ENCODE data around the gene P3H2.
"Not testable (repeated sequence)": the region's sequence is repeated elsewhere in the genome, so short reads cannot be mapped to it uniquely, and the experiment has no call there.

The P3H2 gene

DNA sequence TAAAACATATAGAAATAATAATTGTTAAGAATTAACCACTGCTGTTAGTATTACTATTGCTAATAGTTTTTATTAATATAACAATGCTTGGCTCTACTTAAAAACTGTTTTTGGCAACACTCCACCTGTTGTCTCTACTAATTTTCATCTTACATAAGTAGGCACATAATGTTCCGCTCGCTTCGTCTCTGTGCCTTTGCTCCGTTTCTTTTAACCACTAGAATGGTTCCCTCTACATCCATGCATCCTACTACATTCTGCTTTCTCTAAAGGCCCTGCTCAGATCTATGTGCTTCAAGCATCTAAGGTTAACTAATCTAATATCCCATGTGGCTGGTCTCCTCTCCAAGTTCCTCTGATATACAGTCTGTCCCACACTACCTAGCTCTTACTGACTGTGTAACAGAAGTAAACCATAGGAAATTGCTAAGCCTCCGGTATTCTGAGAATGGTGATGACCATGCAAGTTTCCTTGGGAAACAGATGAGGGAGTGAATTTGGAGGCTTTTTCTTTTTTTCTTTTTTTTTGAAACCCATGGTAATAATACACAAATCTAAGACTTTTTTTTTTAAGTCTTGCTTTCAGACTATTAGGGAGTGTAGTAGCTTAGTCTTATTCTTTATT lies 138.3 kb downstream of the P3H2 start:
- DNase-seq (ENCODE audit: low spot score), result no peak

- no peak for DNase-seq (ENCODE audit: low spot score)
Observed at GRCh38 chr3:189981668-189982067, 139.0 kb downstream of the P3H2 start.

- DNase-seq (ENCODE audit: low spot score), result no peak
Observed at GRCh38 chr3:189978753-189979152, 141.9 kb downstream of the P3H2 start.

DNA sequence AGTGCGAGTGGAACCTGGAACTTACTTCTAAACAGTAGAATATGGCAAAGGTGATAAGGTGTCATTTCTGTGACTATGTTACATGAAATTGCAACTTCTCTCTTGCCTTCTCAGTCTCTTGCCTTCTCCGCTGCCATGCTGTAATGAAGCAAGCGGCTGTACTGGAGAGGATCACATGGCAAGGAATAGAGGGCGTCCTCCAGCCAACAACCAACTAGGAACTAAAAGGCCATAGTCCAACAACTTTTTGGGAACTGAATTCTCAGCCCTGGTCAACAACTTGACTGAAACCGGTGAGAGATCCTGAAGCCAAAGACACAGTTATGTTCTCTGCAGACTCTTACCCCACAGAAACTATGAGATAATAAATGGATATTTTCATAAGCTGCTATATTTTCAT lies 143.5 kb downstream of the P3H2 start:
- no peak for DNase-seq (ENCODE audit: low spot score)

GRCh38 chr3:189975391-189975990 lies 145.2 kb downstream of the P3H2 start:
- DNase-seq (ENCODE audit: low spot score), result no peak

GRCh38 chr3:189974359-189974758 lies 146.3 kb downstream of the P3H2 start:
- no peak for DNase-seq (ENCODE audit: low spot score)

DNA sequence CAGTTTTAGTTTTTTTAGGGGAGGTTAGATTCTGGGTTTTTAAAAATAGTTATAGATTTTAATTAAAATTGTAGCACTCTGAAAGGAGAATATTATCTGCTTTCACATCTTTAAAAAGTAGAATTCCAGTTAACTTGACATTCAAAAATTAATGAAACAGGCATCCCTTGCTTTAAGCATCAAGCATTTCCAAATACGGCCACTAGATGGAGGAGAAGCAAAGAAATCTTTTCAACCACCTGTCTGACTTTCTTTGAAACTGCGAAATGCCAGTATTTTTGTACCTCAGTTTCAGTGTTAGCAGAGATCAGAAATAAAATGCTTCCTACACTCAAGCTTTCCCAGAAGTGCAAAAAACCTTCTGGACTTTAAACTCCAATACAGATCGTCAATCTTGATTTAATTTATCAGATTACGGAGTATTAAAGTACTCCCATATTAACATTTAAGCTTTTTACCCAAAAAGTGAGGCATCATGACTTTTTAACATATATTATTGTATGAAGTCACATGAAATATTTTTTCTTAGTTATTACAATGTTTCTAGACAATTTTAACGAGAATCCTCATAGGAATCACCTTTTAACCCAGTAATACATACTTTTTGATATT lies 153.3 kb downstream of the P3H2 start:
- peak; percentile 74 for DNase-seq (ENCODE audit: low spot score)

GRCh38 chr3:189966843-189967242 lies 153.9 kb downstream of the P3H2 start:
- no peak for DNase-seq (ENCODE audit: low spot score)

GRCh38 chr3:189964623-189965332 lies 155.9 kb downstream of the P3H2 start:
- no peak for DNase-seq (ENCODE audit: low spot score)

GRCh38 chr3:189962466-189962865 lies 158.2 kb downstream of the P3H2 start:
- no peak for DNase-seq (ENCODE audit: low spot score)

- DNase-seq (ENCODE audit: low spot score), result peak; percentile 88
Observed at GRCh38 chr3:189961522-189962161, 159.1 kb downstream of the P3H2 start.

DNA sequence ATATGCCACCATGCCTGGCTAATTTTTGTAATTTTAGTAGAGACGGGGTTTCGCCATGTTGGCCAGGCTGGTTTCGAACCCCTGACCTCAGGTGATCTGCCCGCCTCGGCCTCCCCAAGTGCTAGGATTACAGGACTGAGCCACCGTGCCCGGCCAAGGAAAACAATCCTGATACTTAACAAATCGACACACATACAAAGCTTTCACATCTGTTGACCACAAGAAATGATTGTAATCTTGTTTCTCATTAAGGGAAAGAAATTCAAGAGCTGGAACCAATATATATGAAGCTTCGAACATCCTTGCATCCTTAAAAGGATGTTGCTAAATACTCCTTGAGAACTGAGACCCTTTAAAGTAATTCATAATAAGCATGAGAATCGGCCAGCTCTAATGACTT lies 159.6 kb downstream of the P3H2 start:
- DNase-seq (ENCODE audit: low spot score), result not testable (repeated sequence)

- no peak for DNase-seq (ENCODE audit: low spot score)
Observed at GRCh38 chr3:189954733-189955665, 165.7 kb downstream of the P3H2 start.

GRCh38 chr3:189953551-189953950 lies 167.1 kb downstream of the P3H2 start:
- DNase-seq (ENCODE audit: low spot score), result no peak

DNA sequence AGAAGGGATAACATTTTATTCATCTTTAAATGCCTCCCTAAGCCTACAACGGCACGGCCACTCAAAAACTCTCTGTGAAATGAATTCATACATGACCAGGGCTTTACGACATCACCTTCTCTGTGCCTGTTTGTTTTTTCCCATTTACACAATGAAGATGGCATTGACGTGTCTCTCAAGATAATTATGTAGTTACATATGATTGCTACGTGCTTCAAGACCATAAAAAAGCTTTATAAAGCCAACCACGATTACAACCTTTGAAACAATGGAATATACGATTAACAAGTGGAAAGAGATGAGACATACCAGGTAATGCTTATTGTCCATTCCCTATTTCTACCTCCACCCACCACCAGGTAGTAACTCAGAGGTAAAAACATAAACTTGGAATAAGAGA lies 168.4 kb downstream of the P3H2 start:
- DNase-seq (ENCODE audit: low spot score), result no peak

DNA sequence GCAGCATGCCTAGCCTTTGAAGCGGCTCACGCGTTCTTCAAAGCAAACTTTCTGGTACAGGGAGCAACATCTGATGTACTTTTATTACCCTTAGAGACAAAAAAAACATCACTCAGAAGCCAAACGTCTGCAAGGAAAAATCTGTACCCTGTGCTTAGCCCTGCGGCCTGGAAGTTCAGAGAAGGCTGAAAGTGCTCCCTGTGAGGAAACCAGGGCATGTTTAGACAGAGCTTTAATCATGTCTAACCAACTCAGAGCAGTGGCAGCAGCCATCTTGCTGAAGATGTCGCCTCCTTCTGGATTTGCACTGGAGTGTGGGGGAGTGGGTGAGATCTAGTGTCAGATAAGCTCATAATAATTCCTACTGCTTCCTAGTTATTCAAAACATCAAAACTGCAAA lies 170.4 kb downstream of the P3H2 start:
- no peak for DNase-seq (ENCODE audit: low spot score)

DNA sequence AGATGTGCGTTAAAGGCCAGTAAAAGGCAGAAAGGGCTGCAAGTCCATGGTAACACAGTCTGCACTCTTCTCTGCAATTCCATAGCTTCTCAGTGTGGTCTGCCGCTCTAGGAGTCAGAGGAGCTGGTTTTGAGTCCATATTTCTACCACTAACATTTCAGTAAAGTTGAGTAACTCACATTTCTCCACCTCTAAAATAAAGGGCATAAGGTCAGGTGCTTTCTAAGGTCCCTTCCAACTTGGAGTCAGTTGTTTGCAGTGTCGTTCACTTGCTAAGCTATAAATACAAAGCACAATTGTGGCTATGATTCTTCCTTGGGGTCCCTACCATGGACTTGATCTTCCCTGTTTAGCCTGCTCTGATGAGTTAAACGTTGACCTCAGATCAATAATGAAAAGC lies 171.1 kb downstream of the P3H2 start:
- DNase-seq (ENCODE audit: low spot score), result no peak

DNA sequence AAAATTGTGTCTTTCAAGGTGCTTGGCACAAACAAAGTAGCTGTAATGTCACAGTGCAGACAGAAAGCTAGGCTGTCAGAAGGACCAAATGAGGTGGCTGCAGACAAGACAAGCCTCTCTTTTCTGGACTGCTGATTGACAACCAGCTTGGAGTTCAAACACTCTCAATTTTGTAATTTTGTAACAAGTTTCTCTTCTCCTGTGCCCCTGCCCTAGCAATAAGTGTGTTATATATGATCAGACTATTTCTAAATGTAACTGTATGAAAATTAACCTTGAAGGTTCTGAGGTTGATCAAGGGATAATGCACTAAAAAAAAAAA lies 172.0 kb downstream of the P3H2 start:
- no peak for DNase-seq (ENCODE audit: low spot score)

- DNase-seq (ENCODE audit: low spot score), result peak; percentile 70
Observed at GRCh38 chr3:189947948-189948723, 172.6 kb downstream of the P3H2 start.

- DNase-seq (ENCODE audit: low spot score), result no peak
Observed at GRCh38 chr3:189947068-189947467, 173.6 kb downstream of the P3H2 start.

All from NAMALWA (cell line).